SH-SY5Y (cell line): ENCODE data around the gene COA7.

Experiments
- GATA2 ChIP-seq: IDR thresholded peaks from 2 replicates; pipeline ENCODE4 v1.6.1; 2011; ENCODE audit warnings: mild to moderate bottlenecking, low read depth, low read length
- GATA3 ChIP-seq: IDR thresholded peaks from 2 replicates; pipeline ENCODE4 v1.6.1; 2011; ENCODE audit warnings: low read depth, mild to moderate bottlenecking, low read length, moderate library complexity

- TF ChIP-seq GATA2 (no peak), GATA3 (no peak)
Observed at GRCh38 chr1:52683367-52683940, 14.7 kb downstream of the COA7 start.
